RWPE1 (cell line): ENCODE measurements around the gene ENOX1.

Experiments used
- CTCF ChIA-PET: fragments of 350-600 bp; sonication (Branson Sonifier 250); formaldehyde crosslinking; extraction: SDS; loops from one replicate; lab custom pipeline; 2021; lab: Yijun Ruan, JAX
- POLR2A ChIA-PET: fragments of 400-600 bp; formaldehyde crosslinking; extraction: SDS; loops from one replicate; lab custom pipeline; 2020; ENCODE audit warnings: antibody characterized with exemption; ENCODE audit not compliant: low non-redundant PET; lab: Yijun Ruan, JAX
- DNase-seq: peaks from one replicate; pipeline ENCODE4 v3.0.0; 2012; ENCODE audit warnings: low spot score
- H3K27ac ChIP-seq: fragments of 450-650 bp; 2 replicates; pipeline ENCODE4 v1.5.1; 2017
- TF ChIP-seq, protein P1 (sequence below): fragments of 450-650 bp; conservative IDR thresholded peaks from 2 replicates; pipeline ENCODE4 v1.5.1; 2017; ENCODE audit warnings: low read depth, mild to moderate bottlenecking

Gene ENOX1

DNA sequence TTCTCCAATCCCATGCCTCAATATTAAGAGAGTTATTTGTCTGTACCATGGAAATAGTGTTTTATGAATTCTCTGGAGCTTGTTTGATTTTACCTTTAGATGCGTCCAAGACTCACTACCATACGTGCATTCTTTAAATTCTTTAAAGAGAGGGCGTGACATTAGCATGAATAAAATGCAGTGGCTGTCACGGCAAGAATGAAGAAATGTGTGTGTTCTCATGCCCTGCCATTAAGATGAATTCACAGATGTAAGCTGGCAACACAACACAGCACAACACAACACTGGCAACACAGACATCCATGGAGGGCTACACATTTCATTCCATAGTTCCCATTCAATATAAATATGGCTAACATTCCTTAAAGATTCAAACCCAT lies 213.4 kb downstream of the ENOX1 start:
- H3K27ac ChIP-seq, result no peak overlapping the region
- peak; percentile 25 for DNase-seq
- CTCF ChIA-PET, result no interaction called here
- POLR2A ChIA-PET, result no interaction called here
- TF ChIP-seq, protein P1, sequence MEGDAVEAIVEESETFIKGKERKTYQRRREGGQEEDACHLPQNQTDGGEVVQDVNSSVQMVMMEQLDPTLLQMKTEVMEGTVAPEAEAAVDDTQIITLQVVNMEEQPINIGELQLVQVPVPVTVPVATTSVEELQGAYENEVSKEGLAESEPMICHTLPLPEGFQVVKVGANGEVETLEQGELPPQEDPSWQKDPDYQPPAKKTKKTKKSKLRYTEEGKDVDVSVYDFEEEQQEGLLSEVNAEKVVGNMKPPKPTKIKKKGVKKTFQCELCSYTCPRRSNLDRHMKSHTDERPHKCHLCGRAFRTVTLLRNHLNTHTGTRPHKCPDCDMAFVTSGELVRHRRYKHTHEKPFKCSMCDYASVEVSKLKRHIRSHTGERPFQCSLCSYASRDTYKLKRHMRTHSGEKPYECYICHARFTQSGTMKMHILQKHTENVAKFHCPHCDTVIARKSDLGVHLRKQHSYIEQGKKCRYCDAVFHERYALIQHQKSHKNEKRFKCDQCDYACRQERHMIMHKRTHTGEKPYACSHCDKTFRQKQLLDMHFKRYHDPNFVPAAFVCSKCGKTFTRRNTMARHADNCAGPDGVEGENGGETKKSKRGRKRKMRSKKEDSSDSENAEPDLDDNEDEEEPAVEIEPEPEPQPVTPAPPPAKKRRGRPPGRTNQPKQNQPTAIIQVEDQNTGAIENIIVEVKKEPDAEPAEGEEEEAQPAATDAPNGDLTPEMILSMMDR, result no peak

DNA sequence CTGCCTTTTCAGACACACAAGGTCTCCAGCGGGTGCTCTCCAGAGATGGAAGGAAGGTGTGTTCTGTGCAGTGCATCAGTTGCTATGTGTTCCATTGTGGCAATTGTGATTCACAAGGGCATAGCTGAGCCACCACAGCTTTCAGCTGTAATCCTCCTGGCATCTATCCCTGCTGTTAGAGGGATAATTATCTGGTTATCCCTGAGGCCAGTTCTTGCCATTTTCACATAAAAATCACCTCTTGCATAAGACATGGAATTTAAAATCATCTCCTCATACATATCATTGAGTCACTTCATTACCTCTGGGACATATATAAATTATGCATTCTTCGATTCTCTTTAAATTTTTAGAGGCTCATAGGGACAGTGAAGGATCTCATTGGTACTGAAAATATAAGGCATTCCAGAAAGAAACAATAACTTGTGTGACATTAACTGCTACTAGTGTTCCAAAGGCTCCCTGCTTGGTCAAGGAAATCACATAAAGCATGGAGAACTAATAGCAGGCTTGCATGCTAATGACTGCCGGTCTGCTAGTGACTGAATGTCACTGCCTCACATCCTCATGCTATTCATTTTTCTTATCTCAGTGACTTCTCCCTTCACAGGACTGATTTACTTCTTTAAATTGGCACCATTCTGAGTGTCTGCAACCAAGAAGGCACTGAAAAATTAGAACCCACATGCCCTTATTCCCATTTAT lies 214.0 kb downstream of the ENOX1 start:
- ChIA-PET CTCF (no interaction called here), POLR2A (no interaction called here)
- TF ChIP-seq, protein P1, result no peak

DNA sequence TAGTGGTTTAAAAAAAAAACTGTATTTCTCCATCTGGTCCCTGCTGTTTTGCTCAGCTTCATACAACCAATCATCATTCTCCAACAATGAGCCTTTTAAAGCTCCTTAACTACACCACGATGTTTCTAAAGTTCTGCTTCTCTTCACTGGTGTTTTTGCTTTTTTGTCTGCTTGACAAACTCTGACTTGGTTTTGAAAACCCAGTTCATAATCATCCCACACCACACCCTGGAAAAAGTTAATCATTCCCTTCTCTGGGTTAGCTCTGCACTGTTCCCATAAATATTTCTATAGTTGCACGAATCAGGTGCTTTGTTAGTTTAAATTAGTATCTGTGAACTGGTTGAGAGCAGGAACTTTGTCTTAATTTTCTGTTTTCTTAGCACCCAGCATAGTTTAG lies 217.1 kb downstream of the ENOX1 start:
- no peak for DNase-seq
- no peak overlapping the region for H3K27ac ChIP-seq
- ChIA-PET CTCF (no interaction called here), POLR2A (no interaction called here)
- TF ChIP-seq, protein P1, result no peak

More for the DNA sequence above, 214.0 kb downstream of the ENOX1 start:
- peak; percentile 43 for DNase-seq
- no peak overlapping the region for H3K27ac ChIP-seq

DNA sequence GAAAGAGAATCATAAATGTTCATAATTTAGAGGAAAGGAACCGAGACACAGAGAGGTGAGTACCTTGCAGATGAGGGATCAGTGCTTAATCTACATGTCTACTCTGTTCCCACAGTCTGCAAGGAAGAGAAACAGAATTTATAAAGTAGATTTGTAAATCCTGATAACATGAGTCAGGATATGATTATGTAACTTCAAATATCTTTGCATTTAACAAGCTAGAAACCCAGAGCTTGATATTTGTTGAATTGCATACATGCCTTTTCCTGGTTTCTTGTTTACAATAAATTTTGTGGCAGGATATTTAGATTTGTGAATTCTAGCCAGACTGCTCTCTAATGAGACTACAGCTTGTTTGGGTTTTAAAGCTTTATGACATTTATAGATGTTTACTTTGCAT lies 219.2 kb downstream of the ENOX1 start:
- peak; percentile 5 for DNase-seq
- TF ChIP-seq, protein P1, result no peak
- no peak overlapping the region for H3K27ac ChIP-seq
- ChIA-PET CTCF (interaction anchor here (0.5 kb wide), 1 partner anchor 132 kb away, joined by 4 read pairs; no protein-coding TSS in a partner anchor), POLR2A (no interaction called here)

DNA sequence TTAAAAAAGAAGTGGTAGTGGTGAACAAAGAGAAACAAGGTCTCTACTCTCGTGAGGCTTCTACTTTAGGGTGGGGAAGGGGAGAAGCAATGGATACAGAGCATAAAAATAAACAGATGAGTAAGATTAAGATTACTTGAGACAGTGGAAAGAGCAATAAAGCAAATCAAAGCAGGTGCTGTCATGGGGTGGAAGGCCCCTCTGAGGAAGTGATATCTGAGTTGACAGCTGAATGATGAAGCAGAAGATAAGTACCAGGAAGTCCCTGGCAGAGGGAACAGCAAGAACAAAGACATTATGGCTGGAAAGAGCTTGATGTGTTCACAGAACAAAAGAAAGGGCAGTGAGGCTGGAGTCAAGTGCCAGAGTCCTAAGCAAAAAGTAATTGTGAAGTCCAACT lies 221.8 kb downstream of the ENOX1 start:
- no peak for DNase-seq
- TF ChIP-seq, protein P1, result no peak
- CTCF ChIA-PET, result interaction anchor here (0.6 kb wide), 2 partner anchors 578 to 904 kb away, joined by 3 to 5 read pairs; no protein-coding TSS in a partner anchor
- POLR2A ChIA-PET, result no interaction called here
- H3K27ac ChIP-seq, result no peak overlapping the region

DNA sequence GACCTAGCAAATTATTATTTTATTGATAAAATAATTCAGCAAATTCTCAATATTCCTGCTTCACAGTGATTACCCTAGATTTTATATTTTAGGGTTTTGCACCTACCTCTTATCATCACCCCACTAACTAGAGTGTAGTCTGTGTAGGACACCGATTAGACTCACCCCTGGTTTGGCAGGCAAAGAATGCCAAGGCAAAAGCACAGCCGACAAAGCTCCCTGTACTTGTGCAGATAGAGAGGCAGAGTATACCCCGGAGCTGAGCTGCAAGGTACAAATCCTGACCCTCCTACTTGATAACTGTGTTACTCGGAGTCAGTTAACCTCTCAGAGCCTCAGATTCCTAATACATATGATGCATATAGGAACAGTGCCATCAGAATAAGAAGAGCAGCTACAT lies 225.7 kb downstream of the ENOX1 start:
- DNase-seq, result no peak
- H3K27ac ChIP-seq, result no peak overlapping the region
- CTCF ChIA-PET, result no interaction called here
- TF ChIP-seq, protein P1, result no peak
- POLR2A ChIA-PET, result no interaction called here
